Measurements from ENCODE around the gene SBF2.

The SBF2 gene

DNA sequence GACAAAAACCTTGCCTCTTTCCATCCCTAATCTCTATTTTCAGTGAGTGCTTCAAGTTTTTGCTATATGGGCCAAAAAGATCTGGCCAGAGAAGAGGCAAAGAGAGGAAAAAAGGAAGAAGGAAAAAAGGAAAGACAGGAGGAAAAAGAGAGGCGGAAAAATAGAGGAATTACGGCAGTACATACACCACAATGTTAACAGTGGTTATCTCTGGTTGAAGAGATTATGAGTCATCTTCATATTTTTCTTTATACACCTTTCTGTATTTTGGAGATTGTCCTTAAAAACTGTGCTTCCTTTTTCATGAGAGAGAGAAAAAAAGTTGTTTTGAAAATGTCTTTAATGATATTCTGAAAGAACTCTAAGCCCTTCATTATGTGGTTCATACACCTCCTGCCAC, 133.7 kb downstream of the SBF2 start:
- no peak overlapping the region for H3K4me3 ChIP-seq (ENCODE audit: low read length)
- TF ChIP-seq, protein P1, sequence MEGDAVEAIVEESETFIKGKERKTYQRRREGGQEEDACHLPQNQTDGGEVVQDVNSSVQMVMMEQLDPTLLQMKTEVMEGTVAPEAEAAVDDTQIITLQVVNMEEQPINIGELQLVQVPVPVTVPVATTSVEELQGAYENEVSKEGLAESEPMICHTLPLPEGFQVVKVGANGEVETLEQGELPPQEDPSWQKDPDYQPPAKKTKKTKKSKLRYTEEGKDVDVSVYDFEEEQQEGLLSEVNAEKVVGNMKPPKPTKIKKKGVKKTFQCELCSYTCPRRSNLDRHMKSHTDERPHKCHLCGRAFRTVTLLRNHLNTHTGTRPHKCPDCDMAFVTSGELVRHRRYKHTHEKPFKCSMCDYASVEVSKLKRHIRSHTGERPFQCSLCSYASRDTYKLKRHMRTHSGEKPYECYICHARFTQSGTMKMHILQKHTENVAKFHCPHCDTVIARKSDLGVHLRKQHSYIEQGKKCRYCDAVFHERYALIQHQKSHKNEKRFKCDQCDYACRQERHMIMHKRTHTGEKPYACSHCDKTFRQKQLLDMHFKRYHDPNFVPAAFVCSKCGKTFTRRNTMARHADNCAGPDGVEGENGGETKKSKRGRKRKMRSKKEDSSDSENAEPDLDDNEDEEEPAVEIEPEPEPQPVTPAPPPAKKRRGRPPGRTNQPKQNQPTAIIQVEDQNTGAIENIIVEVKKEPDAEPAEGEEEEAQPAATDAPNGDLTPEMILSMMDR (conservative IDR thresholded peaks at IDR 0.05; ENCODE audit: low read depth, low read length): no peak
- no peak for DNase-seq (ENCODE audit: low read depth)

DNA sequence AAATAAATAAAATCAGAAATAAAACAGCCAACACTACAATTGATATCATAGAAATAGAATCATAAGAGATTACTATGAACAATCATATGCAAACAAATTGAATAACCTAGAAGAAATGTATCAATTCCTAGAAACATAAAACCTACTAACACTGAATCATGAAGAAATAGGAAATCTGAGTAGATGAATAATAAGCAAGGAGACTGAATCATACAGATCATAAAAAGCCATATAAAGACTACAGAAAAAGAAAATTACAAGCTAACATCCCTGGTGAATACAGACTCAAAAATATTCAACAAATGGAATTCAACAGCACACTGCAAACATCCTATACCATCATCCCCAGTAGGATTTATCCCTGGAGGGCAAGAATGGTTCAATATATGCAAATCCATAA, 135.6 kb downstream of the SBF2 start:
- H3K4me3 ChIP-seq (ENCODE audit: low read length): no peak overlapping the region
- no peak for DNase-seq (ENCODE audit: low read depth)
- TF ChIP-seq, protein P1 (conservative IDR thresholded peaks at IDR 0.05; ENCODE audit: low read depth, low read length): no peak

DNA sequence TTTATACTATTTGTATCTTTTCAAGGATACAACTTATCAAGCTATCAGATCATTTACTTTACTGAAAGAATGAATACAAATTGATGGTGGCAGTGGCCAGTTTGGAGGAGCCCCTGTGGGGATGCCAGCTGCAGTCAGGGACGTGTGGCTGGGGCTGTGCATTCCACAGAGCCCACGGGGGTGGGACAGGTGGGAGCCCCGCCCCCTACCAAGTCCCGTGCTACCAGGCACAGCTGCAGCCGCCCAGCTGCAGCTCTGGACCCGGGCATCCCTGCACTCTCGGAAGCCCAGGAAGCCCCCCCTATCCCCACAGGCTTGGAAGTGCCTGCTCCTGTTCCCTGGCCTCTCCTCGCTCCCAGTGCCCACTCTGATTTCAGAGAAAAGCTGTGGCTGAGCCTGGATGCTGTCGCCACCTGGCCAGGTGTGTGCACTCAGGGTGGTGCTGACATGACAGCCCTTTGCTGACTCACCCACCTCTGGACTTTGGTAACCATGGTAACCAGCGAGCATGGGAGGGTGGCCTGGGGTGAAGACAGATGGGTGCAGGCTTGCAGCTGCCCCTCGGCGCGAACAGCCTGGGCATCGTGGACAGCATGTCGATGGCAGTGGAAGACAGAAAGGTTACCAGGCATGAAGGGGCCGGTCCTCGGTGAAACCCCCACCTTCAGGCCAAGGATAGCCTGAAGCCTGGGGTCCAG, 138.1 kb downstream of the SBF2 start:
- no peak for DNase-seq (ENCODE audit: low read depth)

DNA sequence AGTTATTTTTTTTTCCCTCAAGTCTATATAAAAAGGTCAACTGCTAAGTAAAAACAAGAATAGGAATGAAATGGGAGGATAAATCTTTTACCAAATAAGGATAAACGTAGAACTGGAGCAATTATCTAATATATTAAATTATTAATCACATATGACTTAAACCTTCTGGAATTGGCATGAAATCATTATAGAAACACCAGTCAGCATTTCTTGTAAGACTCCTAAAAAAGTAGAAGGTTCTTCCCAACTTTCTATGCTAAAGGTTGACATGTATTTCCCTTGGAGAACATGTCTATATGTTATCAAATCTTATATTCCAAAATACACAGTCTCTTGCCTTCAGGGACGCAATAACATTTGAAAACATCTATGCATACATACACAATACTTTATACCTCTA, 143.2 kb downstream of the SBF2 start:
- DNase-seq (ENCODE audit: low read depth): no peak
- no peak overlapping the region for H3K4me3 ChIP-seq (ENCODE audit: low read length)
- TF ChIP-seq, protein P1 (conservative IDR thresholded peaks at IDR 0.05; ENCODE audit: low read depth, low read length): no peak

More for the DNA sequence above, 138.1 kb downstream of the SBF2 start:
- H3K4me3 ChIP-seq (ENCODE audit: low read length): no peak overlapping the region
- TF ChIP-seq, protein P1 (conservative IDR thresholded peaks at IDR 0.05; ENCODE audit: low read depth, low read length): no peak

DNA sequence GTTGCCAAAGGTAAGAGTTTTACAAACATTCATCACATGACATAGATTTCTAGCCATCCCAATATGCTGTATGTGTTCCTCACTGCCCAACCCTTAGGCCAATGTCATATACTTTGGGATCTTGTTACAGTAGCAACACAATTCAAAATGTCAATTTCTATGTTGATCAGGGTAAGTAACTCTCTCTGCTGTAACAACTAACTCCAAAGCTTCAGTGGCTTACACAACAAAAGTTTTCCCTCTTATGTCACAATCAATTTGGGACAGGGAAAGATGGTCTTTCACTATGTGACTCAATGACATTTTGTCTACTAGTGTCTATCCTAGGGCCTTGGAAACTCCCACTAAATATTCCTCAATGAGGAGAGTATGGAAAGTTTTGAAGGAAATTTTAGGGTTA, 144.5 kb downstream of the SBF2 start:
- no peak overlapping the region for H3K4me3 ChIP-seq (ENCODE audit: low read length)

DNA sequence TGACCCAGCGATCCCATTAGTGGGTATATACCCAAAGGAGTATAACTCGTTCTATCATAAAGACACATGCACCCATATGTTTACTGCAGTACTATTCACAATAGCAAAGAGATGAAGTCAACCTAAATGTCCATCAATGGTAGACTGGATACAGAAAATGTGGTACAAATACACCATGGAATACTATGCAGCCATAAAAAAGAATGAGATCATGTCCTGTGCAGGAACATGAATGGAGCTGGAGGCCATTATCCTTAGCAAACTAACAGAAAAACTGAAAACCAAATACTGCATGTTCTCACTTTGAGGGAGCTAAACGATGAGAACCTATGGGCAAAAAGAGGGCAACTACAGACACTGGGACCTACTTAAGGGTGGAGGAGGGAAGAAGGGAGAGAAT, 146.8 kb downstream of the SBF2 start:
- no peak for DNase-seq (ENCODE audit: low read depth)
- no peak overlapping the region for H3K4me3 ChIP-seq (ENCODE audit: low read length)
- TF ChIP-seq, protein P1 (conservative IDR thresholded peaks at IDR 0.05; ENCODE audit: low read depth, low read length): no peak

More for the DNA sequence above, 144.5 kb downstream of the SBF2 start:
- TF ChIP-seq, protein P1 (conservative IDR thresholded peaks at IDR 0.05; ENCODE audit: low read depth, low read length): no peak
- DNase-seq (ENCODE audit: low read depth): no peak

DNA sequence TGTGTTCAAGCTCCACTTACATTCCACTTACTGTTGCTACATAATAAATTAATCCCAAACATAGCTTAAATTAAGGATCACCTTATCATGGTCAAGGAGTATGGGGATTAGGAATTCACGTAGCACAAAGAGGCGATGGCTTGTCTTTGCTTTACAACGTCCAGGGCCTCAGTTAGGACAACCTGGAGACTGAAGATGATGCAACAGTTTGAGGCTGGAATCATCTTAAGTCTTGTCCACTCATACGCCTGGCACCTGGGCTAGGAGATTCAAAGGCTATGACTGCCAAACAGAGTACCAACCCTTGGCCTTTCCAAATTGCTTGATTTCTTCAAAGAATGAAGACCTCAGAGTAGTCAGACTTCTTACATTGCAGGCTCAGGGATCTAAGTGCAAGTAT, 149.1 kb downstream of the SBF2 start:
- TF ChIP-seq, protein P1 (conservative IDR thresholded peaks at IDR 0.05; ENCODE audit: low read depth, low read length): no peak
- DNase-seq (ENCODE audit: low read depth): no peak
- H3K4me3 ChIP-seq (ENCODE audit: low read length): no peak overlapping the region
